Kidney (tissue), 14 donors: Measurements from ENCODE around the gene UST. TPM values are rescaled to one million over a fixed set of nuclear protein-coding genes. Genes with fewer than 3 reads are reported as not detected.

Source experiments
- DNase-seq, 5 donors: peaks; one replicate each; pipeline ENCODE4 v3.0.0-alpha.2; 2013 to 2020
- FAIRE-seq: peaks from 2 replicates; lab custom pipeline; 2012; peaks lifted over from hg19 to GRCh38; lab: Jason Lieb, UNC
- H3K27ac ChIP-seq, 2 donors: one replicate each; pipeline ENCODE4 v1.7.0; 2013; ENCODE audit warnings: low read depth in 2 of 2, low read length in 2 of 2, inconsistent platforms in 1 of 2
- H3K27me3 ChIP-seq: one replicate; pipeline ENCODE4 v1.7.1; 2013; ENCODE audit warnings: low read length, inconsistent platforms; ENCODE audit not compliant: control insufficient read depth, insufficient read depth
- H3K36me3 ChIP-seq, 3 donors: one replicate each; pipeline versions ENCODE4 v1.7.0 to v1.7.1; 2013; ENCODE audit warnings: low read length in 3 of 3, control low read depth in 1 of 3, inconsistent platforms in 1 of 3; ENCODE audit not compliant: insufficient read depth in 3 of 3, control insufficient read depth in 2 of 3
- H3K4me1 ChIP-seq, 3 donors: one replicate each; pipeline versions ENCODE4 v1.7.0 to v1.7.1; 2013; ENCODE audit warnings: low read length in 3 of 3, inconsistent platforms in 1 of 3, low read depth in 1 of 3; ENCODE audit not compliant: control insufficient read depth in 2 of 3, insufficient read depth in 2 of 3
- H3K4me3 ChIP-seq, 3 donors: one replicate each; pipeline versions ENCODE4 v1.7.0 to v1.8.1; 2013; ENCODE audit warnings: low read length in 3 of 3, control low read depth in 1 of 3, inconsistent platforms in 1 of 3
- H3K9ac ChIP-seq, 3 donors: one replicate each; pipeline versions ENCODE4 v1.7.0 to v1.7.1; 2013; ENCODE audit warnings: low read length in 3 of 3, control low read depth in 1 of 3, inconsistent platforms in 1 of 3
- H3K9me3 ChIP-seq, 3 donors: one replicate each; pipeline versions ENCODE4 v1.7.0 to v1.7.1; 2013; ENCODE audit warnings: low read length in 3 of 3, control low read depth in 1 of 3, inconsistent platforms in 1 of 3; ENCODE audit not compliant: control insufficient read depth in 2 of 3, insufficient read depth in 1 of 3
- CTCF ChIP-seq: IDR thresholded peaks from 3 replicates; pipeline ENCODE4 v1.5.1; 2012; ENCODE audit warnings: mild to moderate bottlenecking, moderate library complexity, borderline replicate concordance; ENCODE audit not compliant: insufficient read depth; ENCODE audit errors: extremely low read depth
- intact Hi-C: fragments of 100-400 bp; cut with DNase I; formaldehyde crosslinking; loops from one replicate; pipeline ENCODE4 v1.11.1; 2022
- polyA plus RNA-seq: library from polyadenylated mRNA; stranded (reverse); fragments of 350-450 nt; fragmentation: Illumina TruSeq; extraction: RNeasy Lipid Tissue Mini Kit (QIAGEN cat#74804); gene quantifications from one replicate; pipeline ENCODE4 v1.2.3, GENCODE V29; 2014; ENCODE audit warnings: low read depth, low replicate concordance; ENCODE audit not compliant: insufficient read depth
- total RNA-seq: library from RNA; stranded (reverse); fragmentation: NEBNext Ultra II Directional; extraction: Animal tissue kit (Norgen Biotek cat#: 25700); gene quantifications from one replicate; pipeline ENCODE4 v1.2.1, GENCODE V29; 2021
- donor health status: control.
- donor health status: control.
- donor health status: control.
- donor health status: control.
- donor health status: control.
- donor health status: DM: yes; HTN: yes; CAD: no.
- donor health status: Normal renal cell carcinoma (clear cell type).

The UST gene
- total and polyA plus RNA-seq, 2 donors from 2014 or later: 3.2 to 4.2 TPM

DNA sequence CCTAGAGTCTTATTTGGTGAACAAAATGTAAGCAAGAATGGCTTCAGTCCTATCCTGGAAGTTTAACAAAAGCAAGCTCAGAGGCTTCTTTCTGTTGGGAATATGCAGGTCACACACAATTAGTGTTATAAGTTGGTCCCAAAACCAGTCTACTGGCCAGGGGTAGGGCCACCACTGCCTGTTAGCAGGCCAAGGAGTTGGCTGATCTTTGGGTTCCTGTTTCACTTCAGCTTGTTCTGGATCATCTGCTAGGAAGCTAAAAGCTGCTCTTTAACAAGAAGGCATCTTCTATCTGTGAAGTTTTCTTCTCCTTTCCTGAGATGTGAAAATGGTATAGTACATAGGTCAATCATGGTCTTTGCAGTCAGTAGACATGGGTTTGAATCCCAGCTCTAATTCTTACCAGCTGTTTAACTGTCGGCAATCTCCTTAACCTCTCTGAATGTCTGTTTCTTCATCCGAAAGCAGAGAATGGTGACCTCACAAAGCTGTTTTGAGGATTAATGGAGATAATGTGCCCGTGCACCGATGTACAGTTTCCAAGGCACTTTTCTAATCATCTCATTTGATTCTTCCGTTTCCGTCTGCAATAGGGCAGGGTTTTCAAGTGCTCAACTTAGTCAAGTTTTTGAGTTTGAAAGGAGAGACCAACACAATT, 299.5 kb downstream of the UST start:
- FAIRE-seq: no peak
- intact Hi-C loops: no loop called here
- Histone ChIP-seq H3K27me3 (no peaks in the 10 kb centered on the region), H3K27ac (no peak overlapping the region), H3K4me1 (peaks cover 0 to 2% (median 0%) of the 10 kb centered on the region in 3 donors), H3K36me3 (no peaks in the 10 kb centered on the region), H3K9me3 (no peaks in the 10 kb centered on the region), H3K9ac (no peak overlapping the region), H3K4me3 (no peak overlapping the region)
- DNase-seq: no peak
- no peak for TF ChIP-seq CTCF

- intact Hi-C loops: no loop called here
- Histone ChIP-seq H3K27me3 (no peaks in the 10 kb centered on the region), H3K27ac (no peak overlapping the region), H3K4me1 (peaks cover 0 to 2% (median 0%) of the 10 kb centered on the region in 3 donors), H3K4me3 (no peak overlapping the region), H3K9ac (no peak overlapping the region), H3K9me3 (no peaks in the 10 kb centered on the region), H3K36me3 (no peaks in the 10 kb centered on the region)
- TF ChIP-seq CTCF: no peak
- no peak for FAIRE-seq
- no peak for DNase-seq
Observed at GRCh38 chr6:149046822-149047246, 300.0 kb downstream of the UST start.

DNA sequence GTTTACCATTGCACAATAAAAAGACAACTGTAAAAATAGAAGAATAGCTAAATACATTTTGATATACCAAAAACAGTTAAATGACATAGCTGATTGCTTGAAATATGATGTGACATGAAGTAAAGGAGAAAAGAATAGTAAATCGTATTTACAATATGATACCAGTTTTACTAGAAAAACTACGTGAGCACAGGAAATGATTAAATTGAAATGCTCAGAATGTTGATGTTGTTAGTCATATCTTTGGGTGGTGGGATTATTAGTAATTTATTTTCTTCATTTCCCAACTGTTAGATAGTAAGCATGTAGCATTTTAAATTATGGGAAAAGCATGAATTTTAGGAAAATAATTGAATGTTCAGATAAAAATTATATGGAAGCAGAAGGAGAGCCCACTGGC, 302.4 kb downstream of the UST start:
- no peak overlapping the region for H3K9ac ChIP-seq
- intact Hi-C loops: no loop called here
- no peak for FAIRE-seq
- no peak for DNase-seq
- no peak overlapping the region for H3K27ac ChIP-seq
- H3K9me3 ChIP-seq: no peaks in the 10 kb centered on the region
- no peak for TF ChIP-seq CTCF
- H3K27me3 ChIP-seq: no peaks in the 10 kb centered on the region
- no peak overlapping the region for H3K4me3 ChIP-seq
- H3K4me1 ChIP-seq: peaks cover 0 to 2% (median 0%) of the 10 kb centered on the region in 3 donors
- H3K36me3 ChIP-seq: no peaks in the 10 kb centered on the region

- Histone ChIP-seq H3K9ac (no peak overlapping the region), H3K36me3 (no peaks in the 10 kb centered on the region), H3K4me1 (peaks cover 0 to 2% (median 0%) of the 10 kb centered on the region in 3 donors), H3K9me3 (no peaks in the 10 kb centered on the region), H3K4me3 (no peak overlapping the region), H3K27me3 (no peaks in the 10 kb centered on the region), H3K27ac (no peak overlapping the region)
- no peak for DNase-seq
- no peak for TF ChIP-seq CTCF
- FAIRE-seq: no peak
- intact Hi-C loops: no loop called here
Observed at GRCh38 chr6:149050160-149050559, 303.3 kb downstream of the UST start.
